Measurements from ENCODE around the gene LDLRAD1.

The LDLRAD1 gene

DNA sequence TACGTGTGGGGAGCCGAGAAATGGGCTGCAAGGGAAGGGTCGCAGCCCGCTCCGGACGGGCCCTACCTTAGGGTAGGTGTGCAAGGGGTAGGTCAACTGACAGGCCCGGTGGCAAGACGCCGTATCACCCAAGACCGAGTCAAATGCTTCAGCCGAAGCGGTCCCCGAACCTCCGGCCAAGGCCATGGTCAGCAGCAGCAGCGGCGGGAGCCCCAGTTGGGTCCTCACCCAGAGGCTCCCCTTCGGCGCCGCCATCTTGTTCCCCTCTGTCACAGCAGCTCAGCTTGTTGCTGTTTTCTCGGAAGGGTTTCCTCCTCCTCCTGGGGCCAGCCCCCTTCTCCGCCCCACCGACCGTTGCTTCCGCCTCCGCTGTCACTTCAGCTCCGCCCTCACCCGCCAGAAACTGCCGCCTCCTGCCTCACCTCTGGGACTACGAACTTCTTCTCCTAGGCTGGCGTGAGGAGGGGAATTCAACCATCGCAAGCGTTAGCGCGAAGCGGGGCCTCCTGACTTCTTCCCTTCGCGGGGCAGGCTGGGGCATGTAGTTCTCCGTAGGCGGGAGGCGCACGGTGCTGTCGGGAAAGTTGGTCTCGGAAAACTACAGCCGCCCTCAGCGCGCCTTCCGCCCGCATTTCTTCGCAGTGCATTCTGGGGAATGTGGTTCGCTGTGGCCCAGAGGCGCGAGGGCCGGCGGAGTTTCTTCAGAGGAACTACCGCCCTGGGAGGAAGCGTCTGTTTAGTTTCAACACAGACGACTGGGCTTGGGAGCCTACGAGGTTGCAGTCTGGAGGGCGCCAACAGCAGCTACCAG is 35.2 kb upstream of the LDLRAD1 start, which contains the start of the genes TCEANC2 and TMEM59 (continued):
- TF ChIP-seq ZNF692 (tag by site-specific recombination; IDR thresholded peaks at IDR 0.05), result no peak; the same call in 1 of the 2 replicates
- TF ChIP-seq ZNF585B (tag by site-specific recombination; IDR thresholded peaks at IDR 0.05), result no peak
- TF ChIP-seq ZNF626 (tag by site-specific recombination; IDR thresholded peaks at IDR 0.05), result no peak
- 0 out of 2 replicates have a peak, but pooled peaks have one; percentile 15 for TF ChIP-seq ZNF610 (tag by site-specific recombination; IDR thresholded peaks at IDR 0.05; ENCODE audit: borderline replicate concordance)
- TF ChIP-seq, protein P1, sequence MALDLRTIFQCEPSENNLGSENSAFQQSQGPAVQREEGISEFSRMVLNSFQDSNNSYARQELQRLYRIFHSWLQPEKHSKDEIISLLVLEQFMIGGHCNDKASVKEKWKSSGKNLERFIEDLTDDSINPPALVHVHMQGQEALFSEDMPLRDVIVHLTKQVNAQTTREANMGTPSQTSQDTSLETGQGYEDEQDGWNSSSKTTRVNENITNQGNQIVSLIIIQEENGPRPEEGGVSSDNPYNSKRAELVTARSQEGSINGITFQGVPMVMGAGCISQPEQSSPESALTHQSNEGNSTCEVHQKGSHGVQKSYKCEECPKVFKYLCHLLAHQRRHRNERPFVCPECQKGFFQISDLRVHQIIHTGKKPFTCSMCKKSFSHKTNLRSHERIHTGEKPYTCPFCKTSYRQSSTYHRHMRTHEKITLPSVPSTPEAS (tag by site-specific recombination; IDR thresholded peaks at IDR 0.05), result no peak
- no peak for TF ChIP-seq ZIC2 (tag by site-specific recombination; IDR thresholded peaks at IDR 0.05)
- no peak for TF ChIP-seq ZNF19 (tag by site-specific recombination; IDR thresholded peaks at IDR 0.05; ENCODE audit: low read depth)
- TF ChIP-seq ZNF16 (tag by site-specific recombination; IDR thresholded peaks at IDR 0.05; ENCODE audit: low read depth), result no peak
- TF ChIP-seq ZBTB21 (tag by site-specific recombination; IDR thresholded peaks at IDR 0.05), result 0 out of 2 replicates have a peak, but pooled peaks have one; percentile 24
- TF ChIP-seq, protein P2, sequence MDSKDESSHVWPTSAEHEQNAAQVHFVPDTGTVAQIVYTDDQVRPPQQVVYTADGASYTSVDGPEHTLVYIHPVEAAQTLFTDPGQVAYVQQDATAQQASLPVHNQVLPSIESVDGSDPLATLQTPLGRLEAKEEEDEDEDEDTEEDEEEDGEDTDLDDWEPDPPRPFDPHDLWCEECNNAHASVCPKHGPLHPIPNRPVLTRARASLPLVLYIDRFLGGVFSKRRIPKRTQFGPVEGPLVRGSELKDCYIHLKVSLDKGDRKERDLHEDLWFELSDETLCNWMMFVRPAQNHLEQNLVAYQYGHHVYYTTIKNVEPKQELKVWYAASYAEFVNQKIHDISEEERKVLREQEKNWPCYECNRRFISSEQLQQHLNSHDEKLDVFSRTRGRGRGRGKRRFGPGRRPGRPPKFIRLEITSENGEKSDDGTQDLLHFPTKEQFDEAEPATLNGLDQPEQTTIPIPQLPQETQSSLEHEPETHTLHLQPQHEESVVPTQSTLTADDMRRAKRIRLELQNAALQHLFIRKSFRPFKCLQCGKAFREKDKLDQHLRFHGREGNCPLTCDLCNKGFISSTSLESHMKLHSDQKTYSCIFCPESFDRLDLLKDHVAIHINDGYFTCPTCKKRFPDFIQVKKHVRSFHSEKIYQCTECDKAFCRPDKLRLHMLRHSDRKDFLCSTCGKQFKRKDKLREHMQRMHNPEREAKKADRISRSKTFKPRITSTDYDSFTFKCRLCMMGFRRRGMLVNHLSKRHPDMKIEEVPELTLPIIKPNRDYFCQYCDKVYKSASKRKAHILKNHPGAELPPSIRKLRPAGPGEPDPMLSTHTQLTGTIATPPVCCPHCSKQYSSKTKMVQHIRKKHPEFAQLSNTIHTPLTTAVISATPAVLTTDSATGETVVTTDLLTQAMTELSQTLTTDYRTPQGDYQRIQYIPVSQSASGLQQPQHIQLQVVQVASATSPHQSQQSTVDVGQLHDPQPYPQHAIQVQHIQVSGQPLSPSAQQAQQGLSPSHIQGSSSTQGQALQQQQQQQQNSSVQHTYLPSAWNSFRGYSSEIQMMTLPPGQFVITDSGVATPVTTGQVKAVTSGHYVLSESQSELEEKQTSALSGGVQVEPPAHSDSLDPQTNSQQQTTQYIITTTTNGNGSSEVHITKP (tag by site-specific recombination; IDR thresholded peaks at IDR 0.05), result peak; percentile 63; the same call in 1 of the 2 replicates
- TF ChIP-seq ZNF660 (tag by site-specific recombination; IDR thresholded peaks at IDR 0.05), result peak; percentile 17; the same call in 1 of the 2 replicates
- TF ChIP-seq GLI4 (tag by site-specific recombination; IDR thresholded peaks at IDR 0.05), result no peak
- no peak for TF ChIP-seq ZNF214 (tag by site-specific recombination; IDR thresholded peaks at IDR 0.05; ENCODE audit: borderline replicate concordance)
- no peak for TF ChIP-seq ZNF571 (tag by site-specific recombination; IDR thresholded peaks at IDR 0.05)
- TF ChIP-seq SP7 (tag by site-specific recombination; IDR thresholded peaks at IDR 0.05), result peak; percentile 27; the same call in 1 of the 2 replicates
- peak; percentile 98 for TF ChIP-seq ZBTB10 (tag by site-specific recombination; IDR thresholded peaks at IDR 0.05)
- TF ChIP-seq ZNF830 (tag by site-specific recombination; IDR thresholded peaks at IDR 0.05; ENCODE audit: low read depth), result no peak
- no peak for TF ChIP-seq ZNF791 (tag by site-specific recombination; IDR thresholded peaks at IDR 0.05)
- no peak for TF ChIP-seq ZNF266 (tag by site-specific recombination; IDR thresholded peaks at IDR 0.05; ENCODE audit: low read depth)
- TF ChIP-seq ZNF701 (tag by site-specific recombination; IDR thresholded peaks at IDR 0.05), result no peak
- TF ChIP-seq, protein P3, sequence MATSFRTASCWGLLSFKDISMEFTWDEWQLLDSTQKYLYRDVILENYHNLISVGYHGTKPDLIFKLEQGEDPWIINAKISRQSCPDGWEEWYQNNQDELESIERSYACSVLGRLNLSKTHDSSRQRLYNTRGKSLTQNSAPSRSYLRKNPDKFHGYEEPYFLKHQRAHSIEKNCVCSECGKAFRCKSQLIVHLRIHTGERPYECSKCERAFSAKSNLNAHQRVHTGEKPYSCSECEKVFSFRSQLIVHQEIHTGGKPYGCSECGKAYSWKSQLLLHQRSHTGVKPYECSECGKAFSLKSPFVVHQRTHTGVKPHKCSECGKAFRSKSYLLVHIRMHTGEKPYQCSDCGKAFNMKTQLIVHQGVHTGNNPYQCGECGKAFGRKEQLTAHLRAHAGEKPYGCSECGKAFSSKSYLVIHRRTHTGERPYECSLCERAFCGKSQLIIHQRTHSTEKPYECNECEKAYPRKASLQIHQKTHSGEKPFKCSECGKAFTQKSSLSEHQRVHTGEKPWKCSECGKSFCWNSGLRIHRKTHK (tag by site-specific recombination; IDR thresholded peaks at IDR 0.05), result no peak
- TF ChIP-seq, protein P4, sequence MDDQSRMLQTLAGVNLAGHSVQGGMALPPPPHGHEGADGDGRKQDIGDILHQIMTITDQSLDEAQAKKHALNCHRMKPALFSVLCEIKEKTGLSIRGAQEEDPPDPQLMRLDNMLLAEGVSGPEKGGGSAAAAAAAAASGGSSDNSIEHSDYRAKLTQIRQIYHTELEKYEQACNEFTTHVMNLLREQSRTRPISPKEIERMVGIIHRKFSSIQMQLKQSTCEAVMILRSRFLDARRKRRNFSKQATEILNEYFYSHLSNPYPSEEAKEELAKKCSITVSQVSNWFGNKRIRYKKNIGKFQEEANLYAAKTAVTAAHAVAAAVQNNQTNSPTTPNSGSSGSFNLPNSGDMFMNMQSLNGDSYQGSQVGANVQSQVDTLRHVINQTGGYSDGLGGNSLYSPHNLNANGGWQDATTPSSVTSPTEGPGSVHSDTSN (CRISPR knock-in tag; IDR thresholded peaks at IDR 0.05), result no peak
- TF ChIP-seq BCL11A (tag by site-specific recombination; IDR thresholded peaks at IDR 0.05; ENCODE audit: low read depth), result no peak
- TF ChIP-seq, protein P5, sequence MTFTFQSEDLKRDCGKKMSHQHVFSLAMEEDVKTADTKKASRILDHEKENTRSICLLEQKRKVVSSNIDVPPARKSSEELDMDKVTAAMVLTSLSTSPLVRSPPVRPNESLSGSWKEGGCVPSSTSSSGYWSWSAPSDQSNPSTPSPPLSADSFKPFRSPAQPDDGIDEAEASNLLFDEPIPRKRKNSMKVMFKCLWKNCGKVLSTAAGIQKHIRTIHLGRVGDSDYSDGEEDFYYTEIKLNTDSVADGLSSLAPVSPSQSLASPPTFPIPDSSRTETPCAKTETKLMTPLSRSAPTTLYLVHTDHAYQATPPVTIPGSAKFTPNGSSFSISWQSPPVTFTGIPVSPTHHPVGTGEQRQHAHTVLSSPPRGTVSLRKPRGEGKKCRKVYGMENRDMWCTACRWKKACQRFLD (tag by site-specific recombination; IDR thresholded peaks at IDR 0.05), result no peak
- peak; percentile 97 for TF ChIP-seq ZNF335 (tag by site-specific recombination; conservative IDR thresholded peaks at IDR 0.05)
- no peak for TF ChIP-seq WT1 (tag by site-specific recombination; IDR thresholded peaks at IDR 0.05)

All from HEK293 (cell line).